Mesenchymal stem cell (in vitro differentiated cells and primary cell): ENCODE data around the gene RUSC2.
"Not testable (repeated sequence)": the region's sequence is repeated elsewhere in the genome, so short reads cannot be mapped to it uniquely, and the experiment has no call there.

Source experiments
- DNase-seq: peaks from one replicate; pipeline ENCODE4 v3.0.0-alpha.2; 2013
- H2AFZ ChIP-seq: one replicate; pipeline ENCODE4 v1.6.1; 2013; ENCODE audit warnings: low read depth, mild to moderate bottlenecking, control low read depth, inconsistent platforms, low read length, moderate library complexity
- H2AK5ac ChIP-seq: 2 replicates; pipeline ENCODE4 v1.6.1; 2013; ENCODE audit warnings: low read length, moderate library complexity, mild to moderate bottlenecking, inconsistent platforms; ENCODE audit not compliant: severe bottlenecking
- H2BK120ac ChIP-seq: one replicate; pipeline ENCODE4 v1.6.1; 2013; ENCODE audit warnings: low read depth, mild to moderate bottlenecking, inconsistent platforms, low read length, moderate library complexity
- H2BK12ac ChIP-seq, 2 experiments: one replicate each; pipeline ENCODE4 v1.6.1; 2013; ENCODE audit warnings: inconsistent platforms in 2 of 2, low read length in 2 of 2, mild to moderate bottlenecking in 2 of 2, moderate library complexity in 2 of 2, control low read depth in 1 of 2
- H2BK15ac ChIP-seq: one replicate; pipeline ENCODE4 v1.6.1; 2013; ENCODE audit warnings: mild to moderate bottlenecking, low read depth, inconsistent platforms; ENCODE audit not compliant: poor library complexity, severe bottlenecking
- H2BK5ac ChIP-seq: 2 replicates; pipeline ENCODE4 v1.6.1; 2013; ENCODE audit warnings: low read depth, mild to moderate bottlenecking, low read length, control low read depth, inconsistent platforms; ENCODE audit not compliant: poor library complexity, severe bottlenecking
- H3K14ac ChIP-seq, 2 experiments: one replicate each; pipeline ENCODE4 v1.6.1; 2013; ENCODE audit warnings: inconsistent platforms in 2 of 2, low read length in 2 of 2, control low read depth in 1 of 2, mild to moderate bottlenecking in 1 of 2, moderate library complexity in 1 of 2
- H3K18ac ChIP-seq, 2 experiments: one replicate each; pipeline ENCODE4 v1.6.1; 2013; ENCODE audit warnings: inconsistent platforms in 2 of 2, low read length in 2 of 2, control low read depth in 1 of 2, low read depth in 1 of 2, mild to moderate bottlenecking in 1 of 2
- H3K23ac ChIP-seq, 2 experiments: one replicate each; pipeline ENCODE4 v1.6.1; 2013; ENCODE audit warnings: inconsistent platforms in 2 of 2, low read length in 2 of 2, mild to moderate bottlenecking in 2 of 2, moderate library complexity in 2 of 2, control low read depth in 1 of 2
- H3K27ac ChIP-seq: 2 replicates; pipeline ENCODE4 v1.5.1; 2013; ENCODE audit warnings: mild to moderate bottlenecking, moderate library complexity, low read length, control low read depth, inconsistent platforms; ENCODE audit not compliant: poor library complexity, severe bottlenecking
- H3K27me3 ChIP-seq, 2 experiments: 2 replicates each; pipeline versions ENCODE4 v1.6.1 to v1.7.0; 2013; ENCODE audit warnings: low read length in 2 of 2, mild to moderate bottlenecking in 2 of 2, moderate library complexity in 2 of 2, control low read depth in 1 of 2, inconsistent platforms in 1 of 2; ENCODE audit not compliant: control insufficient read depth in 1 of 2, insufficient read depth in 1 of 2
- H3K36me3 ChIP-seq, 2 experiments: 2 replicates each; pipeline versions ENCODE4 v1.6.1 to v1.7.0; 2013; ENCODE audit warnings: low read length in 2 of 2, control low read depth in 1 of 2, inconsistent platforms in 1 of 2, low read depth in 1 of 2, mild to moderate bottlenecking in 1 of 2; ENCODE audit not compliant: insufficient read depth in 2 of 2, control insufficient read depth in 1 of 2
- H3K4ac ChIP-seq, 2 experiments: one replicate each; pipeline ENCODE4 v1.6.1; 2013; ENCODE audit warnings: inconsistent platforms in 2 of 2, low read length in 2 of 2, mild to moderate bottlenecking in 2 of 2, moderate library complexity in 2 of 2, control low read depth in 1 of 2, low read depth in 1 of 2
- H3K4me1 ChIP-seq: 2 replicates; pipeline ENCODE4 v1.6.1; 2013; ENCODE audit warnings: low read depth, low read length, control low read depth; ENCODE audit not compliant: control insufficient read depth, insufficient read depth
- H3K4me2 ChIP-seq: 2 replicates; pipeline ENCODE4 v1.6.1; 2013; ENCODE audit warnings: low read length, mild to moderate bottlenecking, inconsistent platforms; ENCODE audit not compliant: poor library complexity, severe bottlenecking
- H3K4me3 ChIP-seq, 2 experiments: 2 replicates each; pipeline versions ENCODE4 v1.5.1 to v1.7.0; 2013; ENCODE audit warnings: low read length in 2 of 2, mild to moderate bottlenecking in 2 of 2, control low read depth in 1 of 2, low read depth in 1 of 2; ENCODE audit not compliant: insufficient read depth in 1 of 2
- H3K79me1 ChIP-seq: replicated peaks from 2 replicates; pipeline ENCODE4 v1.6.1; 2013; ENCODE audit warnings: mild to moderate bottlenecking, control low read depth, low read length, inconsistent platforms; ENCODE audit not compliant: poor library complexity, severe bottlenecking
- H3K9ac ChIP-seq: 2 replicates; pipeline ENCODE4 v1.7.0; 2013; ENCODE audit warnings: mild to moderate bottlenecking, low read length, moderate library complexity
- H3K9me3 ChIP-seq: 2 replicates; pipeline ENCODE4 v1.7.0; 2013; ENCODE audit warnings: mild to moderate bottlenecking, low read length; ENCODE audit not compliant: control insufficient read depth
- H4K8ac ChIP-seq: one replicate; pipeline ENCODE4 v1.6.1; 2013; ENCODE audit warnings: inconsistent platforms, mild to moderate bottlenecking, low read length, moderate library complexity
- H4K91ac ChIP-seq: one replicate; pipeline ENCODE4 v1.6.1; 2013; ENCODE audit warnings: mild to moderate bottlenecking, low read length, inconsistent platforms
- WGBS: methylation state at CpG from one replicate; pipeline ENCODE4 v1.1.7; 2013; ENCODE audit warnings: mixed read lengths; 5-methylcytosine and 5-hydroxymethylcytosine counted together

Gene RUSC2

GRCh38 chr9:35521708-35522107 lies 31.8 kb downstream of the RUSC2 start:
- peak overlapping the region; percentile 73 for H2BK15ac ChIP-seq
- H3K9me3 ChIP-seq: no peaks in the 10 kb centered on the region
- no peak overlapping the region for H3K14ac ChIP-seq
- H3K79me1 ChIP-seq: peaks cover 6% of the 10 kb centered on the region
- H4K8ac ChIP-seq: no peak overlapping the region
- no peak overlapping the region for H3K4me3 ChIP-seq
- H2BK120ac ChIP-seq: no peak overlapping the region
- peaks cover 24% of the 10 kb centered on the region for H3K4me1 ChIP-seq
- no peaks in the 10 kb centered on the region for H3K27me3 ChIP-seq
- no peak overlapping the region for H2AFZ ChIP-seq
- H4K91ac ChIP-seq: no peak overlapping the region
- whole genome bisulfite sequencing: 83% methylated on average over 2 of the region's 2 CpGs
- H3K23ac ChIP-seq: no peak overlapping the region
- H3K27ac ChIP-seq: peak overlapping the region; percentile 99
- H3K9ac ChIP-seq: peak overlapping the region; percentile 17
- DNase-seq: peak; percentile 47
- no peak overlapping the region for H2BK12ac ChIP-seq
- no peak overlapping the region for H3K4ac ChIP-seq
- H3K4me2 ChIP-seq: no peak overlapping the region
- H2AK5ac ChIP-seq: peak overlapping the region; percentile 91
- H3K18ac ChIP-seq: no peak overlapping the region
- peaks cover 0 to 6% of the 10 kb centered on the region in 2 experiments for H3K36me3 ChIP-seq
- H2BK5ac ChIP-seq: peak overlapping the region; percentile 8

GRCh38 chr9:35522187-35522586 lies 32.3 kb downstream of the RUSC2 start:
- Histone ChIP-seq H2BK120ac (no peak overlapping the region), H2AK5ac (peak overlapping the region; percentile 91), H3K14ac (no peak overlapping the region), H4K8ac (no peak overlapping the region), H3K27ac (peak overlapping the region; percentile 99), H3K4ac (no peak overlapping the region), H3K27me3 (no peaks in the 10 kb centered on the region), H3K9ac (peak overlapping the region; percentile 17), H2BK5ac (no peak overlapping the region), H3K18ac (peak overlapping the region in 1 of 2 experiments; percentile 57), H2AFZ (no peak overlapping the region), H4K91ac (no peak overlapping the region), H3K36me3 (peaks cover 0 to 6% of the 10 kb centered on the region in 2 experiments), H3K4me2 (no peak overlapping the region), H2BK15ac (no peak overlapping the region), H3K23ac (no peak overlapping the region), H3K79me1 (peaks cover 6% of the 10 kb centered on the region), H2BK12ac (no peak overlapping the region), H3K4me3 (no peak overlapping the region), H3K4me1 (peaks cover 26% of the 10 kb centered on the region), H3K9me3 (no peaks in the 10 kb centered on the region)
- no peak for DNase-seq

DNA sequence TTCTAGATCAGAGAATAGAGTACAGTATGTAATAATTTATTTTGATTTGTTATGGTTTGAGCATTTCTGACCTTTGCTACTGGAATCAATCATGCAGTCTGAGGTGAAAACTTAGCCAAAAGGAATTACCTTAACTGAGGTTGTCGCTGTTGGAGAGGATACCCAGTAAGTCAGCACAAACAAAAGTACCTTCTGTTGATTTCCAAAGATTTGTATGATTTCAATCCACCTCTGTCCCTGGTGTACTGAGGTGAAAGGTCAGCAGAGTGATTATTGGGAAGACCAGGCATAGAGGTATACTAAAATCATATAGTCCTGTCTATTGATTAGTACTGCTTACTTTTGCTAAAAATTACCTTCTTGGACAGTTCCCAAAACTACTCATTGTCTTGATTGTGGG lies 32.8 kb downstream of the RUSC2 start:
- Histone ChIP-seq H3K4me3 (no peak overlapping the region), H3K79me1 (peaks cover 6% of the 10 kb centered on the region), H3K36me3 (peaks cover 0 to 7% of the 10 kb centered on the region in 2 experiments), H3K4ac (no peak overlapping the region), H2BK15ac (no peak overlapping the region), H2BK5ac (no peak overlapping the region), H4K8ac (no peak overlapping the region), H3K18ac (no peak overlapping the region), H3K14ac (no peak overlapping the region), H3K9me3 (no peaks in the 10 kb centered on the region), H2AK5ac (no peak overlapping the region), H2BK12ac (no peak overlapping the region), H2AFZ (no peak overlapping the region), H4K91ac (no peak overlapping the region), H3K27me3 (no peaks in the 10 kb centered on the region), H3K9ac (no peak overlapping the region), H3K23ac (no peak overlapping the region), H2BK120ac (no peak overlapping the region), H3K27ac (no peak overlapping the region), H3K4me2 (no peak overlapping the region), H3K4me1 (peaks cover 22% of the 10 kb centered on the region)
- DNase-seq: no peak
- WGBS: 73% methylated on average over 1 of the region's 1 CpG

DNA sequence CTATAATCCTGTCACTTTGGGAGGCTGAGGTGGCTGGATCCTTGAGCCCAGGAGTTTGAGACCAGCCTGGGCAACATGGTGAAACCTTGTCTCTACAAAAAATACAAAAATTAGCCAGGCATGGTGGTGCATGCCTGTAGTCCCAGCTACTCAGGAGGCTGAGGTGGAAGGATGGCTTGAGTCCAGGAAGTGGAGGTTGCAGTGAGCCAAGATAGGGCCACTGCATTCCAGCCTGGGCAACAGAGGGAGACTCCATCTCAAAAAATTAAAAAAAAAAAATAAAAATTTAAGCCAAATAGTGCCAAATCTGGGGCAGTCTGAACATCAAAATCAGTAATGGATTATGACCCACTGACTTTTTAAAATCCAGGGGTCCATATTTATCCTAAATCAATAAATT lies 33.6 kb downstream of the RUSC2 start:
- H2AFZ ChIP-seq, H3K4me3 ChIP-seq, DNase-seq, H3K14ac ChIP-seq, H3K9ac ChIP-seq, H2BK15ac ChIP-seq, H3K27me3 ChIP-seq, H3K4ac ChIP-seq, H3K79me1 ChIP-seq, H3K18ac ChIP-seq, H4K91ac ChIP-seq, H3K23ac ChIP-seq, H2AK5ac ChIP-seq, H3K4me2 ChIP-seq, H3K9me3 ChIP-seq, H4K8ac ChIP-seq, H2BK5ac ChIP-seq, H2BK120ac ChIP-seq, H3K27ac ChIP-seq, H2BK12ac ChIP-seq: not testable (repeated sequence)
- peaks cover 0 to 11% of the 10 kb centered on the region in 2 experiments for H3K36me3 ChIP-seq
- H3K4me1 ChIP-seq: peaks cover 23% of the 10 kb centered on the region
